Central memory CD4-positive, alpha-beta T cell (primary cell): ENCODE measurements around the gene SLC25A26.
A peak's percentile ranks its signal among the peaks of the same experiment; 100 is the strongest.

Experiments used
- DNase-seq: peaks from one replicate; pipeline ENCODE4 v3.0.0; 2022

The SLC25A26 gene

GRCh38 chr3:66378256-66378655 is 157.5 kb downstream of the SLC25A26 start:
- peak; percentile 51 for DNase-seq

GRCh38 chr3:66379565-66379964 is 158.8 kb downstream of the SLC25A26 start:
- DNase-seq = no peak

- DNase-seq = no peak
Observed at GRCh38 chr3:66380200-66380932, 159.6 kb downstream of the SLC25A26 start.

GRCh38 chr3:66381626-66382025 is 160.8 kb downstream of the SLC25A26 start:
- no peak for DNase-seq

GRCh38 chr3:66382142-66382541 is 161.3 kb downstream of the SLC25A26 start:
- DNase-seq = no peak

- no peak for DNase-seq
Observed at GRCh38 chr3:66383023-66383422, 162.2 kb downstream of the SLC25A26 start.

- no peak for DNase-seq
Observed at GRCh38 chr3:66383998-66384745, 163.4 kb downstream of the SLC25A26 start.

GRCh38 chr3:66385066-66385465 is 164.3 kb downstream of the SLC25A26 start:
- DNase-seq = no peak

- DNase-seq = no peak
Observed at GRCh38 chr3:66386011-66386924, 165.5 kb downstream of the SLC25A26 start.

GRCh38 chr3:66386925-66387650 is 166.3 kb downstream of the SLC25A26 start:
- no peak for DNase-seq

GRCh38 chr3:66390013-66390412 is 169.2 kb downstream of the SLC25A26 start:
- no peak for DNase-seq

GRCh38 chr3:66392512-66392911 is 171.7 kb downstream of the SLC25A26 start:
- no peak for DNase-seq

- no peak for DNase-seq
Observed at GRCh38 chr3:66392966-66393332, 172.1 kb downstream of the SLC25A26 start.

GRCh38 chr3:66393333-66394005 is 172.7 kb downstream of the SLC25A26 start:
- DNase-seq = no peak

- DNase-seq = peak; percentile 78
Observed at GRCh38 chr3:66394019-66394752, 173.4 kb downstream of the SLC25A26 start.

GRCh38 chr3:66394753-66395249 is 174.0 kb downstream of the SLC25A26 start:
- DNase-seq = no peak

- no peak for DNase-seq
Observed at GRCh38 chr3:66395635-66396034, 174.8 kb downstream of the SLC25A26 start.

- DNase-seq = no peak
Observed at GRCh38 chr3:66396161-66396760, 175.5 kb downstream of the SLC25A26 start.

GRCh38 chr3:66396888-66397287 is 176.1 kb downstream of the SLC25A26 start:
- no peak for DNase-seq

GRCh38 chr3:66397745-66398144 is 176.9 kb downstream of the SLC25A26 start:
- DNase-seq = no peak
